Spleen (tissue), 11 donors: ENCODE results near the gene GMFB. TPM values are rescaled to one million over a fixed set of nuclear protein-coding genes. Genes with fewer than 3 reads are reported as not detected.

Experiments used
- DNase-seq: peaks from one replicate; pipeline ENCODE4 v3.0.0-alpha.2; 2020
- H3K27ac ChIP-seq, 8 donors: fragments of 200-600 bp; sonication (generic) in 7 of 8; 1 replicate in 4 of 8; 2 replicates in 4 of 8; pipeline versions ENCODE4 v1.5.0 to v1.8.0; 2016 to 2021; ENCODE audit warnings: inconsistent platforms in 4 of 8, mild to moderate bottlenecking in 4 of 8, moderate library complexity in 1 of 8
- H3K27me3 ChIP-seq, 7 donors: fragments of 200-600 bp; sonication (generic) in 6 of 7; replicated peaks in 1 of 7; 1 replicate in 4 of 7; 2 replicates in 3 of 7; pipeline versions ENCODE4 v1.5.0 to v1.8.0; 2016 to 2021; ENCODE audit warnings: inconsistent platforms in 3 of 7, mild to moderate bottlenecking in 1 of 7
- H3K36me3 ChIP-seq, 6 donors: fragments of 200-600 bp; sonication (generic) in 5 of 6; 1 replicate in 4 of 6; 2 replicates in 2 of 6; pipeline versions ENCODE4 v1.5.0 to v1.8.0; 2016 to 2021; ENCODE audit warnings: inconsistent platforms in 2 of 6
- H3K4me1 ChIP-seq, 6 donors: fragments of 200-600 bp; sonication (generic) in 5 of 6; 1 replicate in 3 of 6; 2 replicates in 3 of 6; pipeline versions ENCODE4 v1.5.0 to v1.8.0; 2016 to 2021; ENCODE audit warnings: inconsistent platforms in 3 of 6
- H3K4me3 ChIP-seq, 8 donors: fragments of 200-600 bp; sonication (generic) in 7 of 8; 1 replicate in 4 of 8; 2 replicates in 4 of 8; pipeline versions ENCODE4 v1.5.0 to v1.8.0; 2016 to 2021; ENCODE audit warnings: inconsistent platforms in 4 of 8, mild to moderate bottlenecking in 4 of 8, moderate library complexity in 2 of 8
- H3K9me3 ChIP-seq, 8 donors: fragments of 200-600 bp; sonication (generic) in 7 of 8; 1 replicate in 4 of 8; 2 replicates in 4 of 8; pipeline versions ENCODE4 v1.5.0 to v1.8.0; 2016 to 2021; ENCODE audit warnings: inconsistent platforms in 4 of 8
- CTCF ChIP-seq, 11 experiments: fragments of 200-600 bp in 7 of 11; fragments of 450-650 bp in 4 of 11; sonication (generic) in 4 of 11; IDR thresholded peaks in 8 of 11; conservative IDR thresholded peaks in 3 of 11; 1 replicate in 7 of 11; 2 replicates in 4 of 11; pipeline versions ENCODE4 v1.4.0 to v1.8.0; 2016 to 2021; ENCODE audit warnings: antibody characterized with exemption in 11 of 11, inconsistent platforms in 4 of 11, mild to moderate bottlenecking in 1 of 11
- POLR2A ChIP-seq, 3 donors: fragments of 450-650 bp; IDR thresholded peaks; one replicate each; pipeline ENCODE4 v1.5.1; 2017; ENCODE audit warnings: antibody characterized with exemption in 3 of 3, mild to moderate bottlenecking in 1 of 3
- POLR2AphosphoS5 ChIP-seq, 3 donors: sonication (generic); formaldehyde crosslinking; IDR thresholded peaks; one replicate each; pipeline ENCODE4 v1.5.1; 2017; ENCODE audit warnings: antibody characterized with exemption in 3 of 3
- WGBS, 5 donors: extraction: QIAGEN DNeasy Blood & Tissue Kit in 3 of 5; methylation state at CpG; one replicate each; pipeline versions ENCODE4 v1.1.5 to v1.1.7; 2013 to 2018; 5-methylcytosine and 5-hydroxymethylcytosine counted together
- intact Hi-C: fragments of 100-400 bp; cut with DNase I; formaldehyde crosslinking; loops from one replicate; pipeline ENCODE4 v1.15.0; 2023; ENCODE audit warnings: low total_unique reads
- polyA plus RNA-seq, 3 donors: library from polyadenylated mRNA; stranded (reverse); fragments of 200-250 nt; gene quantifications; one replicate each; pipeline ENCODE4 v1.2.1, GENCODE V29; 2013
- total RNA-seq, 7 donors: library from RNA; depleted of rRNA in 3 of 7; stranded (reverse); fragments of >200 nt in 3 of 7; fragmentation: NEBNext Ultra II Directional in 4 of 7; extraction: Animal tissue kit (Norgen Biotek cat#: 25700) in 4 of 7; gene quantifications; one replicate each; pipeline versions ENCODE4 v1.1.0 to v1.2.1, GENCODE V29; 2016 to 2021
- donor health status: healthy with polysubstance abuse.
- donor health status: DM: no; HTN: no; CAD: no; lungs with moderate emphysema.
- donor health status: DM: no; HTN: no; CAD: no.
- donor health status: Bipolar disorder and iron deficiency.
- donor health status: healthy.
- donor health status: DM: no; HTN: no; CAD: no.
- donor health status: DM: yes; HTN: yes; CAD: no.

Gene GMFB
- total and polyA plus RNA-seq, 10 donors: 10.3 to 54.6 (median 34.9) TPM

DNA sequence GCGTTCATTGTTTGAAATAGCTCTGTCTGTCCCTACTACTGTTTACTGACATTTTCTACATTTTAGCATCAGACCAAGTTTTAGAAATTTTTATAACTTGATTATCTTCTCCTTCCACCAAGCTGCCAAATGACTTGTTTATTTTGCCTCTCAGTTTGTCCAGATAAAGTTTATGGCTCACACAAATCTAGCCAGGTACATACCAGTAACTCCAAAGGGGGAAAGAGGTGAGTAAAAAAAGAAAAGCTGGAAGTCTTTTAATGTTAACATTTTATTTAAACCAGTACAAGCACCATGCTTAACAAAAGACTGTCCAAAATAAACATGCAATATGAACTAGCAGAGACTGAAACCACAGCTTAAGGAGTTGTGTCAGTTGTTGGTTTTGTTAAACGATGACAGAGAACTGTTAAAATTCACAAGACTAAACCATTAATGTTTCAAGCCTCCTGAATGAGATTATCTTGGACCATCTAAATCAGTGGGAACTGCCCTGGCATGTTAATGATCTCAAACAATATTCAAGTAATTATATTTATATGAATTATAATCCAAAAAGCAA, 14.5 kb downstream of the GMFB start:
- Histone ChIP-seq H3K4me3 (no peak overlapping the region), H3K36me3 (peaks cover 0 to 84% (median 17%) of the 10 kb centered on the region in 6 donors), H3K27ac (no peak overlapping the region), H3K9me3 (no peaks in the 10 kb centered on the region), H3K4me1 (no peaks in the 10 kb centered on the region), H3K27me3 (no peaks in the 10 kb centered on the region)
- intact Hi-C loops: no loop called here
- no peak for DNase-seq
- TF ChIP-seq CTCF (IDR thresholded peaks at IDR 0.05 in 8 of 11, conservative IDR thresholded peaks at IDR 0.05 in 3 of 11) (no peak), POLR2A (IDR thresholded peaks at IDR 0.05) (no peak), POLR2AphosphoS5 (IDR thresholded peaks at IDR 0.05) (no peak)
- 88 to 92% (median 90%) methylated on average over 2 of the region's 2 CpGs for WGBS, 5 donors

- no peak overlapping the region for H3K27ac ChIP-seq
- intact Hi-C loops: no loop called here
These were observed 16.5 kb downstream of the GMFB start for GRCh38 chr14:54472315-54472714.

DNA sequence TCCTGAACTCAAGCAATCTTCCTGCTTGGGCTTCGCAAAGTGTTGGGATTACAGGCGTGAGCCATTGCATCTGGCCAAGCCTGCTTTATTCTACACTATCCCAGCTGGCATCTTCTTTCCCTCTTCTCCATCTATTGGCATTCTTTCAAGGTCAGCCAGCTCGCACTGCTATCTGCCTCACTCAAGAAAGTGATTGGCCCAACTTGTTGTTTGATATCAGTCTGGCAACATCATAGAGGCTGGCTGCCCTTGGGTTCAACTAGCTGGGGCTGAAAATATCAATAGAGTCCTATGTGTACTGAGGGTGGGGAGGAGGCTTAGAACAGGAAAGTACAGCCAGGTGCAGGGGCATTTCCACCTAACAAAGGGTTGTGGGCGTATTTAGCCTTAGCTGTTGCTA, 17.1 kb downstream of the GMFB start:
- intact Hi-C loops: no loop called here
- WGBS, 5 donors: 83 to 91% (median 89%) methylated on average over 4 of the region's 4 CpGs
- Histone ChIP-seq H3K4me1 (no peaks in the 10 kb centered on the region), H3K9me3 (peaks cover 0 to 18% (median 14%) of the 10 kb centered on the region in 8 donors), H3K36me3 (peaks cover 0 to 59% (median 3%) of the 10 kb centered on the region in 6 donors), H3K27ac (no peak overlapping the region), H3K4me3 (no peak overlapping the region), H3K27me3 (no peaks in the 10 kb centered on the region)
- no peak for TF ChIP-seq CTCF (IDR thresholded peaks at IDR 0.05 in 8 of 11, conservative IDR thresholded peaks at IDR 0.05 in 3 of 11)
- TF ChIP-seq POLR2A (IDR thresholded peaks at IDR 0.05): no peak
- no peak for TF ChIP-seq POLR2AphosphoS5 (IDR thresholded peaks at IDR 0.05)
- DNase-seq: no peak

More at GRCh38 chr14:54472315-54472714, 16.5 kb downstream of the GMFB start:
- no peak for DNase-seq
- 89 to 93% (median 90%) methylated on average over 4 of the region's 4 CpGs for WGBS, 5 donors
- peaks cover 0 to 12% (median 8%) of the 10 kb centered on the region in 8 donors for H3K9me3 ChIP-seq
- TF ChIP-seq POLR2AphosphoS5 (IDR thresholded peaks at IDR 0.05) (no peak), POLR2A (IDR thresholded peaks at IDR 0.05) (no peak), CTCF (IDR thresholded peaks at IDR 0.05 in 8 of 11, conservative IDR thresholded peaks at IDR 0.05 in 3 of 11) (no peak)
- H3K36me3 ChIP-seq: peaks cover 0 to 64% (median 3%) of the 10 kb centered on the region in 6 donors
- H3K4me3 ChIP-seq: no peak overlapping the region
- H3K27me3 ChIP-seq: no peaks in the 10 kb centered on the region
- H3K4me1 ChIP-seq: no peaks in the 10 kb centered on the region

DNA sequence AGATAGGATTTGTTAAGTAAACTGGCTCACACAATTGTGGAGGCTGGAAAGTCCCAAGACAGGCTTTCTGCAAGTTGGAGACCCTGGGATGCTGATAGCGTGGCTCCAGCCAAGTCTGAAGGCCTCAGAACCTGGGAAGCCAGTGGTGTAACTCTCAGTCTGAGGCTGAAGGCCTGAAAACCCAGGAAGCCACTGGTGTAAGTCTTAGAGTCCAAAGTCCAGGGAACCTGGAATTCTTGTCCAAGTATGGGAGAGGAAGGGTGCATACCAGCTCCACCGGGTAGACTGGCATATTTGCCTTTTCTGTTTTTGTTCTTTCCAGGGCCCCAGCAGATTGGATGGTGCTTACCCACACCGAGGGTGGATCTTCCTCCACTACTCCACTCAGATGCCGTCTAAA, 18.1 kb downstream of the GMFB start:
- Histone ChIP-seq H3K9me3 (peaks cover 0 to 20% (median 14%) of the 10 kb centered on the region in 8 donors), H3K4me3 (no peak overlapping the region), H3K36me3 (peaks cover 0 to 49% (median 0%) of the 10 kb centered on the region in 6 donors), H3K27me3 (no peaks in the 10 kb centered on the region), H3K27ac (no peak overlapping the region), H3K4me1 (no peaks in the 10 kb centered on the region)
- no peak for DNase-seq
- intact Hi-C loops: no loop called here
- TF ChIP-seq POLR2A (IDR thresholded peaks at IDR 0.05) (no peak), POLR2AphosphoS5 (IDR thresholded peaks at IDR 0.05) (no peak), CTCF (IDR thresholded peaks at IDR 0.05 in 8 of 11, conservative IDR thresholded peaks at IDR 0.05 in 3 of 11) (no peak)
- WGBS, 5 donors: 86 to 97% (median 92%) methylated on average over 4 of the region's 4 CpGs
